Esophagus squamous epithelium (tissue), 5 donors: Measurements from ENCODE around the gene INPP4B. TPM values are rescaled to one million over a fixed set of nuclear protein-coding genes. Genes with fewer than 3 reads are reported as not detected.

Experiments
- DNase-seq: peaks from one replicate; lab custom pipeline; 2025; lab: John Stamatoyannopoulos, UW
- H3K27ac ChIP-seq, 4 donors: fragments of 200-600 bp; sonication (generic); one replicate each; pipeline ENCODE4 v1.5.1; 2016 to 2019; ENCODE audit warnings: mild to moderate bottlenecking in 1 of 4
- H3K27me3 ChIP-seq, 4 donors: fragments of 200-600 bp; sonication (generic); 1 replicate in 3 of 4; 2 replicates in 1 of 4; pipeline versions ENCODE4 v1.5.1 to v1.6.0; 2017 to 2021; ENCODE audit warnings: antibody characterized with exemption in 1 of 4
- H3K36me3 ChIP-seq, 3 donors: fragments of 200-600 bp; sonication (generic); one replicate each; pipeline ENCODE4 v1.5.1; 2016 to 2019
- H3K4me1 ChIP-seq, 3 donors: fragments of 200-600 bp; sonication (generic); one replicate each; pipeline ENCODE4 v1.5.1; 2017 to 2019
- H3K4me3 ChIP-seq, 4 donors: fragments of 200-600 bp; sonication (generic); 1 replicate in 3 of 4; 2 replicates in 1 of 4; pipeline ENCODE4 v1.5.1; 2016 to 2019; ENCODE audit warnings: mild to moderate bottlenecking in 2 of 4, moderate library complexity in 1 of 4
- H3K9me3 ChIP-seq, 3 donors: fragments of 200-600 bp; sonication (generic); one replicate each; pipeline ENCODE4 v1.5.1; 2016 to 2019
- CTCF ChIP-seq, 6 experiments: fragments of 450-650 bp in 4 of 6; fragments of 200-600 bp in 2 of 6; sonication (generic) in 2 of 6; IDR thresholded peaks; one replicate each; pipeline ENCODE4 v1.5.1; 2016 to 2019; ENCODE audit warnings: antibody characterized with exemption in 6 of 6, mild to moderate bottlenecking in 4 of 6, moderate library complexity in 4 of 6
- POLR2A ChIP-seq, 4 donors: fragments of 450-650 bp; IDR thresholded peaks; one replicate each; pipeline ENCODE4 v1.6.1; 2017; ENCODE audit warnings: antibody characterized with exemption in 4 of 4, mild to moderate bottlenecking in 4 of 4, moderate library complexity in 3 of 4
- WGBS, 2 donors: methylation state at CpG; one replicate each; pipeline ENCODE4 v1.1.5; 2018; 5-methylcytosine and 5-hydroxymethylcytosine counted together
- intact Hi-C: fragments of 100-400 bp; cut with DNase I; formaldehyde crosslinking; loops from one replicate; pipeline ENCODE4 v1.15.0; 2022
- total RNA-seq, 4 donors: library from RNA; depleted of rRNA; stranded (reverse); fragments of >200 nt; gene quantifications; one replicate each; pipeline ENCODE4 v1.1.0, GENCODE V29; 2016
- donor health status: DM: yes; HTN: yes; CAD: no.

INPP4B gene
- total RNA-seq, 4 donors from 2014 or later: 14.3 to 49.7 (median 21.3) TPM

- no peaks in the 10 kb centered on the region for H3K9me3 ChIP-seq
- no peak overlapping the region for H3K27ac ChIP-seq
- no peaks in the 10 kb centered on the region for H3K4me1 ChIP-seq
- intact Hi-C loops: no loop called here
- no peak overlapping the region for H3K4me3 ChIP-seq
- no peaks in the 10 kb centered on the region for H3K27me3 ChIP-seq
- H3K36me3 ChIP-seq: no peaks in the 10 kb centered on the region
- DNase-seq: no peak
- TF ChIP-seq CTCF (IDR thresholded peaks at IDR 0.05): no peak
- TF ChIP-seq POLR2A (IDR thresholded peaks at IDR 0.05): no peak
- 85 to 87% methylated on average over 1 of the region's 1 CpG for WGBS, 2 donors
Measured at GRCh38 chr4:142480244-142480643, 365.9 kb downstream of the INPP4B start.

GRCh38 chr4:142475663-142476062 lies 370.4 kb downstream of the INPP4B start:
- intact Hi-C loops: no loop called here
- Histone ChIP-seq H3K4me1 (peaks cover 0 to 15% (median 0%) of the 10 kb centered on the region in 3 donors), H3K9me3 (no peaks in the 10 kb centered on the region), H3K27me3 (no peaks in the 10 kb centered on the region), H3K27ac (peak overlapping the region in 3 of 4 donors; percentile 58 to 80 (median 67)), H3K36me3 (no peaks in the 10 kb centered on the region), H3K4me3 (no peak overlapping the region)
- 57 to 70% methylated on average over 2 of the region's 2 CpGs for WGBS, 2 donors
- DNase-seq: no peak
- no peak for TF ChIP-seq POLR2A (IDR thresholded peaks at IDR 0.05)
- TF ChIP-seq CTCF (IDR thresholded peaks at IDR 0.05): no peak

GRCh38 chr4:142474398-142475087 lies 371.6 kb downstream of the INPP4B start:
- H3K4me3 ChIP-seq: no peak overlapping the region
- H3K4me1 ChIP-seq: peaks cover 0 to 15% (median 0%) of the 10 kb centered on the region in 3 donors
- H3K27me3 ChIP-seq: no peaks in the 10 kb centered on the region
- 72 to 100% methylated on average over 1 to 2 of the region's 4 CpGs for WGBS, 2 donors
- TF ChIP-seq CTCF (IDR thresholded peaks at IDR 0.05): no peak
- no peak for TF ChIP-seq POLR2A (IDR thresholded peaks at IDR 0.05)
- no peaks in the 10 kb centered on the region for H3K36me3 ChIP-seq
- no peak for DNase-seq
- peak overlapping the region; percentile 34 to 80 (median 72) for H3K27ac ChIP-seq
- intact Hi-C loops: no loop called here
- H3K9me3 ChIP-seq: no peaks in the 10 kb centered on the region

- peak overlapping the region in 1 of 4 donors; percentile 7 for H3K4me3 ChIP-seq
- intact Hi-C loops: no loop called here
- peak overlapping the region; percentile 34 to 80 (median 71) for H3K27ac ChIP-seq
- H3K9me3 ChIP-seq: no peaks in the 10 kb centered on the region
- WGBS, 2 donors: 83% methylated on average over 3 of the region's 4 CpGs; no CpG with 5 or more reads in 1 of the 2 donors
- DNase-seq: no peak
- no peaks in the 10 kb centered on the region for H3K36me3 ChIP-seq
- no peak for TF ChIP-seq POLR2A (IDR thresholded peaks at IDR 0.05)
- TF ChIP-seq CTCF (IDR thresholded peaks at IDR 0.05): no peak
- H3K27me3 ChIP-seq: no peaks in the 10 kb centered on the region
- peaks cover 0 to 15% (median 0%) of the 10 kb centered on the region in 3 donors for H3K4me1 ChIP-seq
Measured at GRCh38 chr4:142473960-142474338, 372.2 kb downstream of the INPP4B start.

GRCh38 chr4:142473218-142473959 lies 372.7 kb downstream of the INPP4B start:
- Histone ChIP-seq H3K4me1 (peaks cover 0 to 15% (median 0%) of the 10 kb centered on the region in 3 donors), H3K27ac (peak overlapping the region; percentile 34 to 80 (median 71)), H3K4me3 (peak overlapping the region in 1 of 4 donors; percentile 3), H3K36me3 (no peaks in the 10 kb centered on the region), H3K27me3 (no peaks in the 10 kb centered on the region), H3K9me3 (no peaks in the 10 kb centered on the region)
- no peak for DNase-seq
- WGBS, 2 donors: 66 to 79% methylated on average over 2 to 3 of the region's 5 CpGs
- intact Hi-C loops: no loop called here
- TF ChIP-seq CTCF (IDR thresholded peaks at IDR 0.05): no peak
- TF ChIP-seq POLR2A (IDR thresholded peaks at IDR 0.05): no peak
